GM19452 (cell line): ENCODE results near the gene RGL1.

ENCODE experiments used
- ATAC-seq: cut with Tn5 transposase; IDR thresholded peaks from one replicate; pipeline ENCODE4 v1.9.1; 2021; ENCODE audit not compliant: unreplicated experiment

Gene RGL1

DNA sequence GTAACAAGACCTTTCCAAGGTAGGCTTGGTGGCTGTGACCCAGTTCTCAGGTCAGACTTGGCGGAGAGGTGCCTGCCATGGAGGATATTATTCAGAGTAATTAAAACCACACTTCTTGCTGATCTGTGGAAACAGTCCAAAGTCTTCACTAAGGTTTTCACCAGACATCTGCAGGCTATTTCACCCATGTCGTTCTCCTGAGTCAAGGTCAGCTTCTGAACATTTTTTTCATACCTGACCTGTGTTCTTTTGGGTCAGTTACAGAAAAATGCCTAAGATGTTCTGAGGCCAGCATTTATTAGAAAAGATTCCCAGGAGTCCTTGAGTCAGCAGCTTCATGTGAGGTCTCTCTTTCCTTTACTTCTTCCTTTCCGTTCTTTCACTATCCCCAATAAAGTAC lies 54.9 kb downstream of the RGL1 start:
- ATAC-seq = no peak

DNA sequence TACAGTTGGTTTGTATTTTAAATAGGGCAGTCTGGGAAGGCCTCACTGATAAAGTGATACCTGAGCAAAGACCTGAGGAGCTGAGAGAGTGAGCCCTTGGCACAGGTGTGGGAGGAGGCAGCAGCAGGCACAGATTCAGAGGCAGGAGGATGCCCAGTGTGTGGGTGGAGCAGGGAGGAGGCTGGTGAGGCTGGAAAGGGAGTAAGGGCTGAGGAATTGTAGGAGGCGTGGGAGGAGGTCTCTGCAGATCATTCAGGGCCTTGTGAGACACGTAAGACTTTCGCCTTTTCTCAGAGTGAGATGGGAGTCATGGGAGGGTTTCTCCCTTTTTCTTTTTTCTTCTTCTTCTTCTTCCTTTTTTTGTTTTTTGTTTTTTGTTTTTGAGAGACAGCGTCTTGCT lies 58.0 kb downstream of the RGL1 start:
- no peak for ATAC-seq

DNA sequence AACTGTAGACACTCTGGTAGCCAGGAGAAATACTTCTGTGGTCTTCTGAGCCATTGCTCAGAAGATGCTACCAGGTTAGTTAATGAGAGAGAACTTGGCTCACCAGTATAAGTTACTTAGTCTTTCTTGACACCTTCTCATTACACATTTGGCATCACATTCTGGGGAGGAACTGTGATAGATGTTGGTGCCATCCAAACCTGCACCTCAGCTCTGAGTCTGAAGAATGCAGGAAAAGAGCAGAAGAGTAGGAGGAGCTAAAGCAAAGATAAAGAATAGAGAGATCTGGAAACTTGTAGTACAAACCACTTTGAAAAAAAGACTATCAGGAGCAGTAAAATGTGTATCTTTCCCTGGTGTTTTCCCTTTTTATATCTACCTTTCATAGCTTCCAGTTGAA lies 58.9 kb downstream of the RGL1 start:
- ATAC-seq = no peak

DNA sequence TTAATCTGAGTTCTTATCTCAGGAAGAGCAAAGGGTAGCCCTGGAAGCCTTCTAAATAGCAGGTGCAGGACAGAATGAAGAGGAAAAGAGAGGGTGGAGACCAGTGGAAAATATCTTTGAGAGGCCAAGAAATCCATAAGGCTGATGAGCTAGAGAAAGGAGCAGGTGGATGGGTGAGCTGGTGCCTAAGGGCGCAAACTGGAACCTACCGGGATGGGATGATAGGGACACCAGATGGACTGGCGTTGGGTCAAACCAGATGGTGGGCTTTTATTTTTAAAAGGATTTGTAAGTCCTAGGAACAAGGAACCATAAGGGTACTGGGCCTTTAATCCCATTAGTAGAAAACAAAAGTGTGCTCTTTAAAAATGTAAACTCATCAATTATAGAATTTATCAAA lies 59.7 kb downstream of the RGL1 start:
- no peak for ATAC-seq

DNA sequence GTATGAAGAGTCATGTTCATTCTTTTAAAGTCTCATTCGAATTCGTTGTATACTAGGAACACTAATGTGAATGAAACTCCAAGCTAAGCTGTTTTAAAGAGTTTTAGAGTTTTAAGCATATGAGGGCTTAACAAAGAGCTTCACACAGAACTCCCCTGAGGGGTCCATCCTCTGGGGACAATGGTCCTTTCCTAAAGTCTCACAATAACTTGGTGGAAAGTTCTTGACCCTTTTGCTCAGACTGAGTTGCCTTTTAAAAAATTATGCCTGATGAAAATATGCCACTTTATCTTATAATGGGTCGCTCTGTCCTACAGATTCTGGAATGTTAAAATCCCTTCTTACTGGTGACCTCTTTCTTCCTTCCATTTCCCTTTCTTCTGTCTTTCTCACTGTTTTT lies 64.3 kb downstream of the RGL1 start:
- no peak for ATAC-seq

DNA sequence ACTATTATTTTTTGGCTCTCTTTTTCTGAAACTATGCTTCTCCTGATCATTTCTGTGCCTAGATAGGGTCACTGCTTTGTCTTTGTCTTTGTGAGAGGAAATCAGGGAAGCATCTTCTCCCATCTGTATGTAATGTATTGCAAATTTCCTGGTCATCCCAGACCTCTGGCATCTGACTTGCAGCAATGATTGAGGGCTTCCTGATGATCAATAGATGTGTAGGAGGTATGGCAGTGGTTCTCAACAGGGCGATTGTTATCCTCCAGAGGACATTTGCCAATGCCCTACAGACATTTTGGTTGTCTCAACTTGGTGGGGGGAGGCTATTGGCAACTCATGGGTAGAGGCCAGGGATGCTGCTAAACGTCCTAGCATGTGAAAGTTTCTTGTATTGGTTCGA lies 64.7 kb downstream of the RGL1 start:
- no peak for ATAC-seq

DNA sequence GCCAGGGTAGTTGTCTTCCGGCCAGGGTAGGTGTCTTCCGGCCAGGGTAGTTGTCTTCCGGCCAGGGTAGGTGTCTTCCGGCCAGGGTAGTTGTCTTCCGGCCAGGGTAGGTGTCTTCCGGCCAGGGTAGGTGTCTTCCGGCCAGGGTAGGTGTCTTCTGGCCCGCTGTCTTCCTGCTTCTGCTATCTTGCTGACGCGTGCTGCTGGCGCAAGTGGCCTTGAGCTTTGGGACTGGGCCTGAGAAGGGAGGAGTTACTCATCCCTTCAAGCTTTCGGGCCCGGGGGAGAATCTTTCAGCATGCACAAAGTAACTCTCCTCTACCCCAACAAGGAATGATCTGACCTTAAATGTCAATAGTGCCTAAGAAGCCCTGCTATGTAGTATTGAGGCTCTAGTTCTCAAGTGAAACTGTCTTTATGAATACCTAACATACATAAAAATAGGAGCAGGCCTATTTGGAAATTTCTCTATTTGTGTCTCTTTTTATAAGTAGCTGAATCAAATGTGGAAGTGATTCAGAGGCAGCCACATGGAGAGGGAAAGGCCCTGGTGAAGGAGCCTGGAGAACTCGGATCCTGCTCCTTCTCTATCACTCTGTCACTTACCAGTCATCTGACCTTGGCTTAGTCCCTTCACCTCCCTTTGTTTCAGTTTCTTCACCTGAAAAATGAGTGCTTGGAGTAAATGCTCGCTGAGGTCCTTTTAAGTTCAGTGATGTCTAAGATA lies 65.6 kb downstream of the RGL1 start:
- no peak for ATAC-seq

DNA sequence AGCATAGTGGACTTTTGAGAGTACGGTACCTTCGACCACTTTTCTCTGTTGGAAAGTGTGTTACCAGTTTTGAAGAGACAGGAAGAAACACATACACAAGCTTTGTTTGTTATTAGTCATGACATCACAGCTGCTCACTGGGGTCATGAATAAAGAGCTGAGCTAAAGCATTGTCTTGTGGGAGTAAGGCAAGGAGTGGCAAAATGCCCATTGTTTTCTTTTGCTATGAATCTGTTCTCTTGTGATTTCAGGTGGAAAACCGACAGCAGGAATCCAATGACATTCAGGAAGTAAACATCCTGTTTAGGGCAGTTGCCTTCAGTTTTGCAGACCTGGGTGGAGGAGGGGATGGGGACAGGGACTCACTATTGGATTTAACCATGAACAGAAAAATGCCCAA lies 66.2 kb downstream of the RGL1 start:
- ATAC-seq = no peak

DNA sequence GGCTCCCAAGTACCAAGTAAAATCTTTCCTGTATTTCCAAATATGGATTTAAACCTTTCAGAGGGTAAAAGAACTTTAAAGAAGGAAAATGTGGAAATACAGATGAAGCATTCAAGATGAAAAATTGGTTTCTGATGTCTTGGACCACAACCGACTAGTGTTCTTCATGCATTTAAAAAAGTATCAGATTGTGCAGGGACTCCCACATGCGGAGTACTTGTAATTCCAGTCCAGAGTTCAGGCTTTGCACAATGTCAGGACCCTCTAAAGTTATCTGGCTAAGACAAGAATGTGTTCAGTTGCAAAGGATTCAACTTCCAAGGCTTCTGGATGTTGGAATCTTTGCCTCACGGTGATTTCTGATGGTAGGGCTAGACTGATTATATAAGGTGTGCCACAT lies 66.7 kb downstream of the RGL1 start:
- ATAC-seq = no peak

DNA sequence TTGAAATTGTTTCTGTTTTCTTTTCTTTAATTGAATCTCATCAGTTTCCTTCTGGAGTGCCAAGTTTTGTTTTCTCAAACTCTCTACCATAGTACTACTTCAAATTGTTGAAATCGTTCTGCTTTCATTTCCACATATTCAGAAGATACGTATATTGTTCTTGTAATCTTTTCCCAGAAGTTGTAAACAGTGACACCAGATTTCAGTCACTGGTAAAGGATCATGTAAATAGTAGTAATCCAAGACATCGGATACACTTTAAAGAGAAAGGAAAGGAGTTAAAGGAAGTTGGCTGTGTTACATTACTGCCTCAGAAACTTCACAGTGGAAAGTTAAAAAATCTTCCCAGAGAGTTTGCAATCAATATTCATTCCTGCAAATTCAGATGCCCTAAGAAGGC lies 67.5 kb downstream of the RGL1 start:
- ATAC-seq = no peak

DNA sequence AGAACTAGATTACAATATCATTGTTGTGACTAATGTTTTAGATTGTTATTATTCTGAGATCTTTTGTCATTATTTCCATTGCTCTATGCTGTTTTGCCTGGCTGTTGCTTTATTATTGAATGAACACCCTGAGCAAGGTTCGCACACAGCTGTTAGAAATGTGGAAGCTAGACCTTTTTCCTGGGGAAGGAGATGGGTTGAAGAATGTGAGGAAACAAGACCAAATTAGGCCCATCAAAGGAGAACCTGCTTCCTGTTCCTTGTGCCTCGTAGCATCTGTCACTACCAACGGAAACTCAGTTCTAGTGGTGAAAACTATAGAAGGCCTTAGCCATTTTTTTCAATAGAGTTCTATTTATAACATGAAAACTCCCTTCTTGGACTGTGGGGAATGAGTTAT lies 68.7 kb downstream of the RGL1 start:
- no peak for ATAC-seq

DNA sequence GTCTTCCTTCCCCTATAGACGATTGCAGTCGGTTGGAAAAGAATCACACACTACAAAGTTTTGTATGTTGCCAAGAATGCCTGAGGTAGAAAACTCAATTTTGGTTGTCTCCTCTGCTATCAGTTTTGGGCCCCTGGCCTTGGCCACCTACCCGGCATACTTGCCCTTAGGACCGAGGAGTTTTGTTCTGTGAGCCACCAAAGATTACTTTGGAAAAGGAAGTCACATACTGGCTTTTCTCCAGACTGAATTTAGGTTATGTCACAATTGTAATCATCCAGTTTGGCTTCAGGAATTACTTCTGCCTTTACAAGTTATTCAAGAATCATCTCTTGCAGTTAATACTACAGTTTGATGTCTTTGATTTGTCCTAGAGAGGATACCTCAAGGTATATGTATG lies 71.4 kb downstream of the RGL1 start:
- no peak for ATAC-seq

DNA sequence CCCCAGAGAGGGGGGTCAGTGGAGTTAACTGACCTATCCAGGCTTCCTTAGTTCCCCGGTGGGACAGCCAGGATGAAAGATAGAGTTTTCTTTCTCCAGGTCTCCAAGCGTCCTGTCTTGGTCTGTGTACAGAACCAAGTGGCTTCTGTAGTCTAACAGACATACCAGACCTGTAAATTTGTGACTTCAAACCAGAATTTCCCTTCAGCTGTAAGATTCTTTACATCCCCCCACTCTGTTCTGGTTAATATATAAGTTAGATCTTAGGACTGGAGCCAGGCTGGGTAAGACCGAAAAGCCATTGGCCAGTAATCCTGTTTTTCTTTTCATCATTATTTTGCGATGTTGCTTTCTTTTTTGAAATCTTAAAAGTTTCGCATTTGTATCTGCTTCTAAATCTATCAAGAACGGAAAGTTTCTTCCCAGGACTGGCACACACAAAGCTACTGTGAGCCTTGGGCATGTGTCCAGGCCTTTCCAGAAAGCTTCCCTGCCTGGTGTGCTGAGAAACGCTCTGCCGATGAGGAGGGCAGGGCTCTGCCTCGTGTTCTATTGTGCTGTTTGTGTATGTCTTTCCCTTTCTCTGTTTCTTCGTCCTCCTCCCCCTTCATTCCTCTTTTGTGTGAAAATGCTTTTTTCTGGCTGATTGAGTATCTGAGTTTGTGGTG lies 72.3 kb downstream of the RGL1 start:
- ATAC-seq = no peak

DNA sequence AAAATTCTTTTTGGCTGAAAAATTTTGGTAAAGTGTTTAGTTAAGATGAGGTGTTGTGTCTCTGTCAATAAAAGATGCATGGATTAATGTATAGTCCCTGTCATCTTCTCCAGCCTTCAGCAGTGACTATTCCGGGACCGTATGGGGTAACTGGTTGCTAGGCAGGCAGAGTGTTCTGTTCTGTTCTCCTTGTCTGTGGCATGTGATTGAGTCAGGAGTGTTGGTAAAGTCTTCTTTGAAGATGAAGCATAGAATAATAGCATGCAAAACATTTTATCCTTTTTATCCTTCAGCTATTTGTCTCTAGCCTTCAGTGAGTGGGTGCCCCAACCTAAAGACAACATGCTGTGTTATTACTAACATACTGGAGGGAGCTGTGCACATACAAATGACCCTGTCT lies 74.6 kb downstream of the RGL1 start:
- ATAC-seq = no peak

DNA sequence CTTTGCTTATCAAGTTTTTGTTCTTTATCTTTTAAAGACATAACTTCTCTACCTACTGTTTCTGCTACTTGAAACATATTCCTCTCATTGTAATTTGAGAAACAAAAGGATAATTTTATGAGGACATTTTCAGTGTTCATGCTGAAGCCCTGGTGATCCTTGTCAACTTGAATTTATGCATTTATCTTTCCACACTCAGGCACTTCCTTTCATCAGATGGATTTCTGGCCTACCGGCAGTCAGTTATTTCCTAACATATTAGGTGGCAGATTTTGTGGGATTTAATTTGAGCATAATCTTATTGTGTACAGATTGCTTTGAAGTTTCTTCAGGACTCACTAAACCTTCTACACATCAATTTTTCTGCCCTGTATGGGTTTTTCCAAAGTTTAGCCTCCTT lies 75.0 kb downstream of the RGL1 start:
- no peak for ATAC-seq

DNA sequence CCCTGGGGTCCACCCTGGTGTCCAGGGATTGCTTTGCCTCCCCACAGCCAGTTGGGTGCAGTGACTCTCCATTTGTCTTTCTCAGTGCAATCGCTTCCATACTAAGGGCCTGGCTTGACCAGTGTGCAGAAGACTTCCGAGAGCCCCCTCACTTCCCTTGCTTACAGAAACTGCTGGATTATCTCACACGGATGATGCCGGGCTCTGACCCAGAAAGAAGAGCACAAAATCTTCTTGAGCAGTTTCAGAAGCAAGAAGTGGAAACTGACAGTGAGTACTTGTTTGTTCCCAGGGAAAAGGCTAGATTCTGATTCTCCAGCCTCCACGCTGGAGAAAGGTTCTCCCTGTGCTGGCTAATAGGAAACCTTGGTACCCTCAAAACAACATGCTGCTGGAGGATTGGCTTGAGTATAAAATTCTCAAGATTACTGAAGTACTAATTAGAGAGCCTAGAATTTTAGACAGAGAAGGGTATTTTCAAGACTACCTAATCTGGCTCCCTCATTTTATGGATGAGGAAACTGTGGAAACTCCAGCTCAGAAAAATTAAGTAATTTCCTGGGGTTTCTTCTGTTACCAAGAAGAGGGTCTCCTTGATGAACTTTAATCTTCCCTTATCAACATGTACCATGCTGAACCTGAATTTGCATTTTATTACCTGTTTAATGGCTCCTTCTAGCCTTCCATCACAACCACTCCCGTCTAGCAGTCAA lies 75.8 kb downstream of the RGL1 start:
- no peak for ATAC-seq

DNA sequence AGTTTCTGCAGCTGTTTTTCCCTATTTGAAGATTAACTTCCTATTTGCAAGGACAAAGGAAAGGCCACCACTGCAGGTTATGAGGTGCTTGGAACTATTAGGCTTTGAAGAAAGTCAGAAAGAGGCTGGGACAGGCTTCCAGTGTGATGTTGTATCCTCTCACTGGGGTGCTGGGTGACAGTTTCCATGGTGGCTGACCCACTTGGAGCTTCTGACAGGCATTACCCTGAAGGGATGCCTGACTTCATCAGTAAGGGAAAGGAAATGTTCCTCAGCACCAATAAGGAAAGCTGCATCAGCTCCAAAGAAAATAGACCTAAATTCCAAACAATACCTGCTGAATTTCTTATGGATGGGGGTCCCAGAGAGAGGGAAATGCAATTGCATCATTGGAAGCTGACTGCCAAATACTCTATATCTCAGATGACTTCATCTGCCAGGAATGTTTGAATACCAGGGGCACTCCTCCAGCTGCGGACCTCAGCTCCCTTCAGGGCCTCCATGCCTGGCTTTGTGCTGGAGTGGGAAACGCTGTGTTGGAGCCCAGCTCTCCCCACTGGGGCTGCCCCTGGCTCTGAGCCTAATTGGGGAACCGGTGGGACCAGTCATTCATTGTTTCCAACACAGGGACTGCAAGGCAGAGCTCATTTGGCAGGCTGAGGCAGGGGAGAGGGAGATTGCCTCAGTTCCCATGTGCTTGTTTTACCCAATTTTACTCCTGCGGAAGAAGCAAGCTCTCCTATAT lies 76.6 kb downstream of the RGL1 start:
- ATAC-seq = no peak

DNA sequence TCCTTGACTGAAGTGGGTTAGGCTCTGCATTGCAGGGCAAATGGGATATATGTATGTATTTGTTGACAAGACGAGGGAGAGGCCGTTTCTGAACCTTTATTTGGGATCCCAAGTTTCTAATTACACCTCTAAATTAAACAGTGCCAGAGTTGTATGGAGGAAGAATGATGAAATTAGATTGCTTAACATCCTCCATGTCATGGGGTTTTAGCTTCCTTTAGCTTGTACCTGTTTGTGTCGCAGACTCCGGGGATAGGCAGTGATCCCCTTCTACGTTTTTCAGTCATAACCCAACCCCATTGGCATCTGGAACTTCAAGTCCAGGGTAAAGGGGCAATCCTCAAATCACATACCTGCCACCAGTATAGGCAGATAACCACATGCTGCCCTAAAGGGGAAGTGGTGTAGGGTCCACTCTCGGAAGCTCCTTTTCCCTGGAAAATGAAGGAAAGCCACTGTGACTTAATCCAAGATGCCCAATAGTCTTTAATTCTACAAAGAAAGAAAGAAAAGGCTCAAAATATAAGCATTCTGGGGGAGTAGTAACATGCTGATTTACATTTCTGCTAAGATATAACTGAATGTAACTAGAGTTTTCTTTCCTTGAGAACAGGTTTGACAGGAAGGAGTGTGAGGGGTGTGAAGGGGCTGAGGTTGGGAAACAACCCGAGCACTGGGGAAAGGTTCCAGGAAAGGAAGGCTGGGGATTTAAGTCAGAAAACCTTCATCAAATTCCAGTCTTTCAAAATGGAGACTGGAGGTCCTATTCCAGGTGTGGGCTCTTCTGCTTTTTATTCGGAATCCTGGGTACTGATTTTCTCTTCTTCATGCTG lies 77.6 kb downstream of the RGL1 start:
- ATAC-seq = no peak

DNA sequence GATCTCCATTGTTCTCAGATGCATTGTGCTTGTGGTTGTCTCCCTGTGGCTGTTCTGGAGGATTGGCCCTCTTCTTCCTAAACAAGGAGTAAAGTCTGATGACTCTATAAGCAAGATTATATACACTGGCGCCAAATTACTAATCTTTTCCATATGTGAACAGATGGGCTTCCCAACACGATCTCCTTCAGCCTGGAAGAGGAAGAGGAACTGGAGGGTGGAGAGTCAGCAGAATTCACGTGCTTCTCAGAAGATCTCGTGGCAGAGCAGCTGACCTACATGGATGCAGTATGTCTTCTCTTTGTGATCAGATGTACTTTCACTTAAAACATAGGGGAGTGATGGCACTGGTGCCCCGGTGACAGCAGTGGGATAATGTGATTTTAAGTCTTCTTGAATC lies 78.7 kb downstream of the RGL1 start:
- ATAC-seq = no peak

DNA sequence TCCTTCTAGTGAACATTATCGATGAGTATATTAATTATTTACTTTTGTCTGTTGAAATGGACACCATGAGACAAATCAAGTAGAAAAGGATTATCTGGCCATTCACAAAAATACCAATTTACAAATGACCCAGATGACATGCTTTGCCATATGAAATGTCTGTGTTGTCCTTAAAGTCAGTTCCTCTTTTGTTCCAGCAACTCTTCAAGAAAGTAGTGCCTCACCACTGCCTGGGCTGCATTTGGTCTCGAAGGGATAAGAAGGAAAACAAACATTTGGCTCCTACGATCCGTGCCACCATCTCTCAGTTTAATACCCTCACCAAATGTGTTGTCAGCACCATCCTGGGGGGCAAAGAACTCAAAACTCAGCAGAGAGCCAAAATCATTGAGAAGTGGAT lies 79.6 kb downstream of the RGL1 start:
- ATAC-seq = no peak
